ENCODE results near the gene KBTBD4. TPM values are rescaled to one million over a fixed set of nuclear protein-coding genes. Genes with fewer than 3 reads are reported as not detected.

KBTBD4 gene
- total RNA-seq, 1 donor from 2014 or later: 24.8 TPM

DNA sequence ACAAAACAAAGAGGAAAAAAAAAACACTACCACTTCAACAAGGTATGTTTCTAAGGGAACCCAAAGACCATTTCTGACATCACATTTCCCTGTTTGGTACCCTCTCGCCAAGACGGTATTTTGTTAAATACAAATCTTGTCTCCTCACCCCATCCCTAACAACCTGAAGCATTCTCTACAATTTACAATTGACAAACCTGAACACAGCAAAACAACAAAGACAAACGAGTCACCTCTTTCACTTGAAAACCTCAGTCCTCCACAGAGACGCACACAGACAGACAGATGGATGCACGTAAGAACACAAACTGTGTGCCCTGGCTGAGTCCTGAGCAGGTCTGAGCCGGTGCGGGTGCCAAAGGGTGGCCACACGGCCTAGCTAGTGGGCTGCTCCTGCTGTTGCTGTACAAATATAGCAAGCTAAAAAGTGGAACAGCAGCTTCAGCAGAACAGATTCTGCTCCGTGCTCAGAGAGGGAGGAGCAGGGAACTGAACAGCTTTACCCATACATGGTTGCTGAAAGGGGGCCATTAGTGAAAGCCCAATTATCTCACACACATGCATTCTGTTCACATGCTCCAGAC is 54.4 kb downstream of the KBTBD4 start:
- peak; percentile 48 for DNase-seq

DNA sequence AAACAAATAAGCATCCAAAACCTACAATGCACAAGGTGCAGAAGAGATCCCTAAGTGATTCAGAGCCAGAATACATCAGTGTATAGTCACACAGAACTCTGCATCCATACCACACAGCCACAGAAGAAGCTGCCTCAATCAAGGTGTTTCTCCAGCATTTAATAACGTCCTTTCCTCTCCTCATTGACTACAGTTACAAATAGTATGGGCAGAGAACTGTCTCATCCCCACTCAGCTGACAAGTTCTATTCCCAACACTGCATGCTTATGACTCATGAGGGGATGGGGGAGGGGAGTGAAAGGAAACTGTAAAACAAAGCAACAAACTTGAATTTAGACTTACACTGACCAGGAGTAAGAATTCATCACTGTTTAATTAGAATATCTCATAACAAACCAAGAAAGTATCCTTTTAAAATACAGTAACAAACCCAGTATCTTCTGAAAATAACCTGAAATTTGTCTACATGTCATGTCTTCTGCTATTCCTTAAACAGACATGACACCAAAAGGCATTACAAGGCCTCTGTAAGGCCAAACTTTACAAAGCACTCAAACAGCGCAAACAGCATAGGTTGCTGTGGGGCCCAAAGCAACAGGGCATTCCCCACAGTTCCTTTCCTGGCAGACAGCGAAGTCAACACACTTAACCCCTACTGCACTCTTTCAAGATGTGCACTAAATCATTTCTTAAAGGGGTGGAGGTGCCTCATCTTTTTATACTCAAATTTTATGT is 55.1 kb downstream of the KBTBD4 start:
- DNase-seq: peak; percentile 67

Small RNA genes within 50 kb of the gene (small RNA-seq; reads per million reads assigned to genes)
- gene RN7SL652P (ENCODE audit: low replicate concordance) (not detected), gene RNU5E-10P (ENCODE audit: low replicate concordance) (not detected)

Other genes starting within 250 kb of the KBTBD4 start
- gene MYBPC3, start 226.3 kb downstream of the KBTBD4 start, total RNA-seq: not detected
- 5.0 TPM for gene SPI1, start 200.4 kb downstream of the KBTBD4 start, total RNA-seq
- gene SLC39A13, start 170.4 kb downstream of the KBTBD4 start, total RNA-seq: 40.1 TPM
- gene PSMC3, start 152.5 kb downstream of the KBTBD4 start, total RNA-seq: 133 TPM
- gene RAPSN, start 129.8 kb downstream of the KBTBD4 start, total RNA-seq: 55.2 TPM
- 121 TPM for gene CELF1, start 25.8 kb downstream of the KBTBD4 start, total RNA-seq
- 61.0 TPM for gene PTPMT1, start 13.4 kb downstream of the KBTBD4 start, total RNA-seq
- gene NDUFS3, start 104 bp upstream of the KBTBD4 start, total RNA-seq: 98.3 TPM
- 1.4 TPM for gene FAM180B, start 7.7 kb upstream of the KBTBD4 start, total RNA-seq
- 5.3 TPM for gene C1QTNF4, start 15.4 kb upstream of the KBTBD4 start, total RNA-seq
- 44.9 TPM for gene MTCH2, start 63.6 kb upstream of the KBTBD4 start, total RNA-seq
- gene AGBL2, start 136.4 kb upstream of the KBTBD4 start, total RNA-seq: 5.1 TPM
- gene FNBP4, start 188.4 kb upstream of the KBTBD4 start, total RNA-seq: 122 TPM